HL-60 (cell line): ENCODE measurements around the gene AGBL4.

Source experiments
- DNase-seq, 2 experiments: peaks; one replicate each; pipeline ENCODE4 v3.0.0-alpha.2; 2010 to 2020; ENCODE audit warnings: low read depth in 1 of 2, low spot score in 1 of 2
- H3K27ac ChIP-seq: fragments of 250-450 bp; sonication (Bioruptor Pico); replicated peaks from 2 replicates; pipeline ENCODE4 v1.5.1; 2020; ENCODE audit warnings: mild to moderate bottlenecking, moderate library complexity
- H3K27me3 ChIP-seq: fragments of 250-450 bp; sonication (Bioruptor Pico); 2 replicates; pipeline ENCODE4 v1.5.1; 2021; ENCODE audit warnings: mild to moderate bottlenecking, moderate library complexity; ENCODE audit not compliant: insufficient read depth, poor library complexity, severe bottlenecking
- H3K4me3 ChIP-seq: replicated peaks from 2 replicates; pipeline ENCODE4 v1.5.1; 2011; ENCODE audit warnings: mild to moderate bottlenecking, control low read depth, low read length; ENCODE audit not compliant: insufficient read depth
- CTCF ChIP-seq: IDR thresholded peaks from one replicate; pipeline ENCODE4 v1.5.1; 2011; ENCODE audit warnings: low read length, control low read depth, inconsistent platforms; ENCODE audit not compliant: insufficient read depth
- GABPA ChIP-seq: IDR thresholded peaks from 2 replicates; pipeline ENCODE4 v1.6.1; 2012; ENCODE audit warnings: low read depth
- POLR2AphosphoS5 ChIP-seq: IDR thresholded peaks from 2 replicates; pipeline ENCODE4 v1.6.1; 2012; ENCODE audit warnings: low read depth
- REST ChIP-seq: IDR thresholded peaks from 2 replicates; pipeline ENCODE4 v1.6.1; 2012; ENCODE audit warnings: low read depth; ENCODE audit not compliant: insufficient replicate concordance
- SPI1 ChIP-seq: IDR thresholded peaks from 2 replicates; pipeline ENCODE4 v1.6.1; 2012; ENCODE audit warnings: low read depth, mild to moderate bottlenecking, borderline replicate concordance

Gene AGBL4

GRCh38 chr1:48493970-48494769 is 1529.6 kb downstream of the AGBL4 start:
- H3K4me3 ChIP-seq = no peak overlapping the region
- no peaks in the 10 kb centered on the region for H3K27me3 ChIP-seq
- no peak overlapping the region for H3K27ac ChIP-seq
- no peak for DNase-seq
- TF ChIP-seq REST (no peak), GABPA (no peak), CTCF (no peak), SPI1 (no peak), POLR2AphosphoS5 (no peak)

GRCh38 chr1:48493041-48493440 is 1530.7 kb downstream of the AGBL4 start:
- H3K27me3 ChIP-seq = no peaks in the 10 kb centered on the region
- TF ChIP-seq GABPA (no peak), REST (no peak), POLR2AphosphoS5 (no peak), CTCF (no peak), SPI1 (no peak)
- H3K4me3 ChIP-seq = no peak overlapping the region
- no peak overlapping the region for H3K27ac ChIP-seq
- DNase-seq = no peak

GRCh38 chr1:48492392-48492791 is 1531.4 kb downstream of the AGBL4 start:
- no peak overlapping the region for H3K4me3 ChIP-seq
- TF ChIP-seq POLR2AphosphoS5 (no peak), REST (no peak), GABPA (no peak), CTCF (no peak), SPI1 (no peak)
- no peak for DNase-seq
- no peaks in the 10 kb centered on the region for H3K27me3 ChIP-seq
- H3K27ac ChIP-seq = no peak overlapping the region
